Activated CD4-positive, alpha-beta T cell treated with anti-CD3 and anti-CD28 coated beads, Interleukin-2, amount 50 U/mL, for 24 hours (primary cell): ENCODE data around the gene SLC8A3.

ENCODE experiments used
- DNase-seq, 2 donors: peaks; one replicate each; pipeline ENCODE4 v3.0.0-alpha.2; 2020; ENCODE audit warnings: low read depth in 1 of 2, low spot score in 1 of 2

The SLC8A3 gene

DNA sequence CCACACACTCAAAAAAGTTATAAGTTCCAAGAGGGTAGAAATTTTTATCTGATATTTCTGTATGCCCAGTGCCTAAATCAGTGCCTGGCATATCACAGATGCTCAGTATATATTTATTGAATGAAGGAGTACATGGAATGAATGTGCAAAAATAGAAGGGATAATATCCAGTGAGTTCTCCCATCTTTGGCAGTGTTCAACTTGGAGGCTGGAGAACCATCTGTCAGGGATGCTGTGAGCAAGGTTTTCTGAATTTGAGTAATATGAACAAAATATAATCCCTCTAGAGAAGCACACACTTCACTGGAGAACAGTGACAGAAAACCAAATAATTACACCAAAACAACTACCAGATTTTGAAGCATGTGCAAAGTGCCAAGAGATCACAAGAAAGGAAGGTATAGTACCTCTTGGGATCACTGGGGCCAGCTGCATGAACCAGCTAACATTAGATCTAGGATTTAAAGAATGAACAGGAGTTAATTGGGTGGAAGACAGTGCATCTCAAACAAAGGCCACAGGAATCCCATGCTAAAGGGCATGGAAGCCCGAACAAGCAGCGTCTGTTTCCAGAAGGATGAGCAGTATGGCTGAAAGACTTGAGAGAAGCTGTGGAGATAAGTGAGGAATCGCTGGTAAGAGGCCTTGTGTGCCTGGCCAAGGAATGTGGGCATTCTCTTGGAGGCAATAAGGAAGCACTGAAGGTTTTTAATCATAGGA lies 11.5 kb downstream of the SLC8A3 start:
- no peak for DNase-seq

DNA sequence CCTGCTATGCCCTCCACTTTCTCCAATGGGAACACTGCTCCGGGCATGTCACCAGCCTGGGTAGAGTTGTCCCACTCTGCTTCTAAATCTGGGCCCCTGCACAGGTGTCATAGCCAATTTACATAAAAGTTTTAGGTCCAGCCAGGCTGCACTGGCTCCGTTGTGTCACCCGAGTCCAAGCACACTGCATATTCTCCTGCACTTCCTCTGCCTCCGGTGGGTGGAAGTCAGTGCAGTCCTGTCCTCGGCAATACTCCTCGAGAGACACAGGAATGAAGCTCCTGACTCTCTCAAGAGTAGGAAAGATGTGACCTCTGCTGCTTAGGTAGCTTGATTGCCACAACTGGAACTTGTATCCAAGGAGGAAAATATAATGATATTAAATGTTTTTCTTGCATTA lies 15.2 kb downstream of the SLC8A3 start:
- no peak for DNase-seq

DNA sequence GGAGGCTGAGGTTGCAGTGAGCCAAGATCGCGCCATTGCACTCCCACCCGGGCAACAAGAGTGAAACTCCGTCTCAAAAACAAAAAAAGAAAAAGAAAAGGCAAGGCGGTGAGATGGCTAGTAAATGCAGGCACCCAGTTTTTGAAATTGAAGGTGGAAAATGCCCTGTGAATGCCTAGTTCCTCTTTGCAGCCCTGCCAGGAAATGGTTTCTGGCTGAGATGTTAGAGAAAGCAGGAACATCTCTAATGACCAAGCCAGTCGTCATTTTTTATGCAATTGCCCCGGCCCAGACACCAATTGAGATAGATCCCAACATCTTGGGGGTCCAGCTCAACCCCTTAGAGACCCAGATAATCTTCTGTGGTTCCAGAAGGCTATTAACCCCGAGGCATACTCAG lies 17.0 kb downstream of the SLC8A3 start:
- no peak for DNase-seq

DNA sequence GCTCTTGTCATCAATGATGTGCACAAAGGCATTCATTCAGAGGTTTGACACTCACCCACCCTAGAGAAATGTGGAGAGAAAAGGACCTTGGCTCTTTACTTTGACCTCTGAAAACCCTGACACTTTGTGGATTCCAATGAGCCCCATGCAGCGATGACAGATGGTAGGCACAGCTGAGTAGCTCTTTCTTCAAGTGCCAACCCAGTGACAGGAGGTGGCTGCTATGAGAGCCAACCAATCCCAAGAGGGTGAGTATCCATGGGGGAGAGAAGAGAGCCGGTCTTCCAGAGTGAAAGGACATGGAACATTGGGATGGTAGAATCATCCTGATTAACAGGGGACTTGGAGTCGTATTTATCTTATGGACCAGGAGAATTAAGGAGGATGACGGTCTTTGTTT lies 17.8 kb downstream of the SLC8A3 start:
- DNase-seq: no peak

DNA sequence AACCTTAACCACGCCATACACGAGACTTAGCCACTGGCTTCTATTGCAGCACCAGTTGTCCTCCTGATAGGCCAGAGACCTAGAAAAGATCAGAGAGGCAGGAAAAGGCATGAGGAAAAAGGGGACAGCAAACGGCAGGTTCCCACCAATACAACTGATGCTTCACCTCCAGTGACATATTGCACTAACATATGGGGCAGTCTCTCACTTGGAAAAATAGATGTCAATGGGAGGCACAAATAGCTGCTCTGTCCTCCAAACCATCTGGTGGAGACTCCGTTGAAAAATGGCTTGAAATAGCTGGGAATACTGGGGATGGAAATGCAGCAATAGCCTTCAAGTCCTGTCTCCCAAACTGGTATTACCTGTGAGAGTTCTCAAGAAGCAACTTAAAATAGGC lies 20.3 kb downstream of the SLC8A3 start:
- no peak for DNase-seq

DNA sequence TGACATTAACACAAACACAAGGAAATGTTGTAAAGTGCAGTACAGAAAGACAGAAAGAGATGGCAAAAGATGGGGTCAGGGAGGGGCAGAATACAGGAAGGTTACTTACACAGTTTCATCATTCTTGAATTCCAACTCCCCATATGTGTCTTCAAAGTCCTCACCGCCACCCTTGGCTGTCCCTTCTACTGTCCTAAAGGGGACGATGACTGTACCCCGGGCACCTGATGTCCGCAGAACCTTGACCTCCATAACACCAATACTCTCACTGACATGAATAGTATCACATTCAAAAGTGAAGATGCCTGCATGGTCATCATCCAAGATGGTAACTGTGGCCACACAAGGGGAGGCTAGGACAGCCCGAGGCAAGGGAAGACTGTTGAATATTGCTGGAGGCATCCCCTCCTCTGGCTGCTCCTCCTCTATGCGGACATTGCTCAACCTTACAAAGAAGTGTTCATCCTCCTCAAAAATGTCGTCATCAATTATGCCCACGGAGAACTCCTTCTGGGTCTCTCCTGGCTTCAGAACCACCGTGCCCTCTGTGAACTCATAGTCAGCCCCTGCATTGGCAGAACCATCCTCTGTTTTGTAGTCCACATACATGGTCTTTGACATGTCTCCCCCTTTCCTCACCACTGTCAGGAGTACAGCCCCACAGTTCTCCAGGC lies 22.1 kb downstream of the SLC8A3 start:
- DNase-seq: no peak

DNA sequence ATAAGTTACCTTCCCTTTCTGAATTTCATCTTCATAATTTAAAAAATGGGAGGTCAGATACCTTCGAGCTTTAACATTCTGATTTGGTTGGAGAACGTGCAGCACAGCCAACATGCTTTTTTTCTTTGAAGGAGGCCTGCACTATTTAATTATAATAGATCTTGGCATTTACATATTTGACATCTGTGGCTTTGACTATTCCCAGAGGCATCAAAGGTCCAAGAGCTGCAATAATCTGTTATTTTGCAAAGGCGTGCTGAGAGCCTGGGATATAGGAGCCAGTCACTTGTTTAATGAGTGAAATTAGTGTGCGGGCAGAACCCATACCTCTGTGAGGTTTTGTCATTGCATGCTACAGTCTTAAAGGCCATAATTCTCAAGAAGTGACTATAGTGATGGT lies 26.4 kb downstream of the SLC8A3 start:
- DNase-seq: no peak

DNA sequence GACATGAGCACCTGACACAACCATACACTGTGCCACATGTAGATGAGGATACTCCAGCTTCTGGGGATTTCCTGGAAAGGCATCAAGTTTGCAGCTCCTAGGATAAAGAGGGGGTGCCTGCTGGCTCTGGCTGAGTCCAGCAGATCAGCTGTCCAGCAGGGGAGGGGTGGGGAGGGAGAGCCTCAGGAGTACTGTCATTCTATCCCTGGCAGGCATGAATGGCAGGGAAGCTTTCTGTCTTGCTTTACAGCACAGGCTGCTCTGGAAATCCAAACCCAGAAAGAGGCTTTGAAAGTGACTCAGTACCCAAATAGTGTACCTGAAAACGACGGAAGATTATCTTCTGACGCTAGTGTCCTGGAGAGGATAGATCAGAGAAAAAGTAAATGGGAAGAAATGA lies 32.2 kb downstream of the SLC8A3 start:
- no peak for DNase-seq

DNA sequence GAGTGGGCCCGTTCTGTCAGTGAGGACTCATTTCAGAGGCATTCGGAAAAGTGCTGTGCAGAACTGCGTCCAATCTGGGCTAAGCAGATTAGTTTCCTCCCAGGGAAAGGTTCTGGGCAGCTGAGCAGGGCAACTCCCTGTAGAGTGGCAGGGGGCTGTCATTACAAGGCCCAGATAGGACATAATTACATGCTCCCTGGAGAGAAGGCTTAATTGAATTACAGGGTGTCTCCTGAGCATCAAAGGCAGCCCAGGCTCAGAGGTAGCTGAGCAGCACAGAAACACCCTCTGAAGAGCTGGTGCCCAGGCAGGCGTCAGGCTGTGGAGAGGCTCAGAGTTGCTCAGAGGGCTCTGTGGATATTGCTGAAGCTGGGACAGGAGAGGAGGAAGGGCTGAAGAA lies 36.0 kb downstream of the SLC8A3 start:
- DNase-seq: no peak

DNA sequence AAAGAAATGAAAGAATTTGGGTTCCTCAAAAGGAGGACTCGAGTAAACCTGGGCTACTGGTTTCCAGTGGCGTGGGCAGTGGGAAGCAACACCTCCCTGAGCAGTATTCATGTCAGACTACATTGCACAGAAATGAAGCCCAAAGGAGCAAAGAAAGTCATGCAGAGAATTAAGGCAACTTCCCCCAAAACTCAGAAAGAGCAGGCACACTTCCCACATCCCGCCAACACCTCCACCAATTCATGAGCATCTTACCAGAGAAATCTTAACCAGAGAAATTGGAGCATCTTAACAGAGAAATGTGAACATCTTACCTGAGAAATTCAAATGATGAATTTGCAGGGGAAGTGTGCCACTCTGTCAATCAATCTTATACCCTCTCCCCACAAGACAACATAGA lies 36.7 kb downstream of the SLC8A3 start:
- DNase-seq: no peak

DNA sequence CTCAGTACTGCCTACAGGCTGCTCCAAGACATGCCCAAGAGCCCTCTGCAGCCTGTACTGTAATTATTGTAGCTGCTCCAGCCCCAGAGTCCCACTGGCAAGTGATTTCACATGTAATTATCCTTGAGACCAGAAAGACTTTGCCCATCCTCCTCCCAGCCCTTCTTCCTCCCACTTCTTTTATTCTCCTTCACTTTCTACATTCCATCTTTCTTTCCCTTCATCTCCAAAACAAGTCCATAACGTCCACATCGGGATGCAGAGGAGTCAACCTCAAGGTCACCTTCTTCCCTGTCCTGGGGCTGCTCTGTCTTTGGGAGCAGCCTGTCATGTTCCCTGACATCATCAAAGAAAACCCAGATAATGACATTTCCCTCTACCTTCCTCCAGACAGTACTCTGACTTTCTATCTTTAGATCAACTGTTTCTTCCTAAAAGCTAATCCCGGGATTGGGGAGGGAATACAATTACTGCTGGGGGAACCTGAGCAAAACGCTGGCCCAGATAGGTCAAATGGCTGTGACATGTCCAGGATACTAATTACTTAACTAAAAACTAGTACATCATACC lies 39.1 kb downstream of the SLC8A3 start:
- DNase-seq: no peak

DNA sequence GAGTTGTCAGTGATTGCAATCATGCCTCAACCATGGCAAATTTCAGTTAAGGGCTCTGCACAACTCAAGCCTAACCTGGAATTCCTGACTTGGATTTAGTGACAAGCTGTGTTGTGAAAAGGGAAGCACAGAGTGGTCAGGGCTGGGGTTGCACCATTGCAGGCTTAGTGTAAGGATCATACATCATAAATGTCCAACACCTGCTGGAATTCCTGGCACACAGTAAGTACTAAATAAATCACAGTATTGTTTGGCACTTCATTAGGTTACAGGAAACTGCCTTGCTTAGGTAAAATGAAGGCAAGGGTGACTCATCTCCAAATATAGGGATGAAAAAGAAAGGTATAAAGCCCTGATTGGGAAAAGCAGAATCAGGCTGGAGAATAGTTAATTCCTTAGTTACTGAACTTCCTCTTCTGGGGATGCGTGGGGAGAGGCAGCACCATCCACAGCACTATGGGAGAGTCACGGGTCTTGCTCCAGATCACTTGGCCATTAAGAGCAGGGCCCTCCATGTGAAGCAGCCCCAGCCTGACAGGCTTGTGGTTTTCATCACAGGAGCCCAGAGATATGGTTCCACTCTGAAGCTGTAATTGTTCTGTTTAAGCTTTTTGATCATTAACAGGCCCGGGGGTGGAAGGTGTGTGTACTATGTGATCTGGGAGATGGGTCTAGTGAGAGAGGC lies 39.7 kb downstream of the SLC8A3 start:
- no peak for DNase-seq

DNA sequence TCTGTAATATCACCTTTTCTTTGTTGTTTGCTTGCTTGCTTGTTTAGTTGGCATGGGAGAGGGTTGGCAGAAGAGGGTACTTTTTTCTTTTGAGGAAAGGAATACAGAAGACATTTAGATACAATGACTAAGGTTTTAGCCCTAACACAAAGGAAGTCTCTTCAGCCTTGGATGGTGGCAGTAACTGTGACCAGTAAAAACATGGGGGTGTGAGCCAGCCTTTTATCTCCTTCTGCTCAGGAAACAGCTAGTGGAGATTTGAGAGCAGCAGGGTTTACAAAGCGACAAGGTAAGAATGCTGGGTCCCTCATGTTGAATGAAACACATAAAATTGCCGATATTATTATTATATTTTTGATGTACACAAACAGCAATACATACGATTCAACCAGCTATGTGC lies 40.4 kb downstream of the SLC8A3 start:
- DNase-seq: no peak

DNA sequence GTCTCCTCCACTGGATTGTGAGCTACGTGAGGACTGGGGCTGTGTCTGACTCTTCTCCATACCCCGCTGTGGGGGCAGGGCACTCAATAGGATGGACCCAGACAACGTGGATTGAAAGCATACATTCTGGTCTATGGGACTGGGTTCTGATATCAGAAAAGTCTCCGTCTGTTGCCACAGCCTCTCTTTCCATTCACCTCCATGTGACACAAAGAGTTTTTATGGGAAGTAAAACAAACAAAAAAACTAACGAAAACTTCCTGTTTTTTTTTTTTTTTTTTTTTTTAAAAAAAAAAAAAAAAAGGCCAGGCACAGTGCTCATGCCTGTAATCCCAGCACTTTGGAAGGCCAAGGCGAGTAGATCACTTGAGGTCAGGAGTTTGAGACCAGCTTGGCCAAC lies 44.7 kb downstream of the SLC8A3 start:
- no peak for DNase-seq

DNA sequence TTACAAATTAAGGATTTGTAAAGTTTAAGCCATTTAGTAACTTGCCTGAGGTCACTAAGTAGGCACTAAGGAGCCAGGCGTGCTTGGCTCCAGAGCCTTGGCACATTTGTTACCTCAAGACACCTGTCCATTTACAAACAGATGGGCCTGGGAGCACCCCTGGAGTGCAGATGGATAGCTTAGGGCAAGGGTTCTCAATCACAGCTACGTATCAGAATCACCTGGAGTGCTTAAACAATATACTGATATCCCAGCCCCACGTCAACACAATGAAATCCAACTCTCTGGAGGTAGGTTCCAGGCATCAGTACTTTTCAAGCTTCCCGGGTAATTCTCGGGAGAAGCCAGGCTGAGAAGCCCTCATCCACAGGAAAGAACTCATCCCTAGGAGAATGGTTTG lies 45.4 kb downstream of the SLC8A3 start:
- DNase-seq: no peak

DNA sequence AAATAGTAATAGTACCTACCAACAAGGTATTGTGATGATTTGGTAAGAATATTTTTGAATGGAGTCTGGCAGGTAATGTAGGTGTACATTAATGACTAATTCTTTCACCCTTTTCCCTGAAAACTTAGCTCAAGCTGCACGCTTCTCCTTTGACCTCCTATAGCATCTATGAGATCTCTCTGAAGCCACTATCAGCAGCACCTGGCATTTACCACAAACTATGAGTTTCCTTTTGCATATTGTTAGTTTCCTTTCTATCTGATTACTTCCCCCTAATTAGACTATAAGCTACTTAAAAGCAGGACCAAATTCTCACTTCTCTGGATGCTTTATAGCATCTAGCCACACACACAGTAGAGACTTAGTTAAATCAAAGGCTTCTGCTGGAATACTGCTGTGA lies 48.1 kb downstream of the SLC8A3 start:
- DNase-seq: no peak

DNA sequence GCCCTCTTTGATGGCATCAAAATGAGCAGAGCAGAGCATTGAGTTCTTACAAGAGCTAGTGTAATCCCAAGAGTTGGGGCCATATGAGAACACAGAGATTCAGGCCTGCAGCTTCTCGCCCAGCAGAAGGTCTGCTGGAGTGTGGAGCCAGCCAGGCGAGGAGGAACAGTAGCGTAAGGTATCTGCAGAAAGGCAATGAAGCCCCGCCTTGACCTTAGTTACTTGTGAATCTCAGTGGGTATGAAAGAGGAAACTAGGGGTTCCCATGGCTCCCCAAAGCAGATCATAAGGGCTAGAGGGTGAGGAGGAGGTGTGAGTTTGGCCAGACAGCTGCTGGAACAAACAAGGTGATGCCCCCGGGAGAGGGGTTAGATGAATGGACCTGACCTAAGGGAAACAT lies 49.4 kb downstream of the SLC8A3 start:
- no peak for DNase-seq

DNA sequence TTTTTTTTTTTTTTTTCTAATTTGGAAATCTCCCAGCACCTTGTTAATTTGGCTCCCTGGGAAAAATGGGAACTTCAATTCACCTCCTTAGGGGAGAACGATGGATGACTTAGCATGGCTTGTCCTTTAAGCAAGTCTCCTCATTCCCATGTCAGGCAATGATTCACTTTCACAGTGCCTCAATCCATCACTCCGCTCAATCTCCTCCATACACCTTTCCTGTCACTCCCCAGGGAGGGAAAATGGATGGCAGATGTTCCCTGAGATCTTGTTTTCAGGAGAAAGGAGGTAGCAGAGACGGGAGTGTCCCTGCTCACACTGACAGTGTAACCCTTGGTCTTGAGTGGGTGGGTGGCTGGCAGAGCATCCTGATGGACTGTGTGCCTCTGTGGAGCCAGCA lies 51.0 kb downstream of the SLC8A3 start:
- DNase-seq: no peak

DNA sequence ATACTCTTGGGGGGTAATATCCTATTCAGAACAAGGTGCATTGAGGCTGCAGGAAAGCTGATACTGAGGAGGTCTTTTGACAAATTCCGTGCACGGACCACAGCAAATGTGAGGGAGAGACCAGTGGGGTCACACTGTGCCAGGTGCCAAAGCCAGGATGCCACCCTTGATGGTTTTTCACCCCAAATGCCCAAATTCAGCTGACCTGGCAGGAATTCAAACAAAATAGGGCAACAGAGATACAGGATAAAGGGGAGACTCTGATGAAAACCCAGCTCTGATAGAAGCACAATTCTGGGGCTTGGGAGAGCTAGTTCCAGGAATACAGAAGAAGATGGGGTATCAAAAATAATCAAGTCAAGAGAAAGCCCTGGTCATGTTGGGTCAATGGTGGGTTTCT lies 55.3 kb downstream of the SLC8A3 start:
- DNase-seq: no peak

DNA sequence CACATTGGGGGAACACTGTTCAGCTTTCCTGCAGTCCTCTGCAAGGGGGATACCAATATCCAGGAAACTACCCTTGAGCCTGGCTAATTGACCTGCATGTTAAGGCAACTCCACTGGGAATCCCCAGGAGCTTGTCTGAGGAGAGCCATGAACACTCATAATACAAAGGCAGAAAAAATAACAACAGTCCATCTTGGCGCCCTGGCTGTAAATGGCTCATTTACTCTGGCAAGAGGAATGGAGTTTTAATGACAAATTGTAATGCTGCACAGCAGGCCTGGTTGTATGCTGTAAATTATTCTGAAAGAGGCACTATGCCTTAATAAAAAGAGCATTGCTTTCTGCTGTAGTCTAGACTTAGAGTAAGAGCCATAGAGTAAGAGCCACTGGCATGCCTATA lies 58.3 kb downstream of the SLC8A3 start:
- no peak for DNase-seq

DNA sequence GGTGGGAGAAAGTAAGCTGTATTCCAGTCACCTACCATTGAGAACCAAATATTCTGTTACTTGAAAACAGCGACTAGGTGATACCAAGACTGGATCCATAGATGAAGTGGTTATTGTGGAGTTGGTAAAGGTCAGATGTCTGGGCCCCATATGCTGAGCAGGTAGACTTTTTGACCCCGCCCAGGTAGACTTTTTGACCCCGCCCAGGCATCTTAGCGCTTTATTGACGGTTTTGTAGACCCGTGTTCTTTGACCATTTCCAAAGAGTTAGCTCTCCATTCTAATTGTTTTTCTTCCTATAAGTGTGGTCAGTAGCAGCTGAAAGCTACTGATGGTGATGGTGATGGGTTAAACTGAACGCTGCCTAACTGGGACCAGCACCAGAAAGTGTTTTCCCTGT lies 61.6 kb downstream of the SLC8A3 start:
- no peak for DNase-seq

DNA sequence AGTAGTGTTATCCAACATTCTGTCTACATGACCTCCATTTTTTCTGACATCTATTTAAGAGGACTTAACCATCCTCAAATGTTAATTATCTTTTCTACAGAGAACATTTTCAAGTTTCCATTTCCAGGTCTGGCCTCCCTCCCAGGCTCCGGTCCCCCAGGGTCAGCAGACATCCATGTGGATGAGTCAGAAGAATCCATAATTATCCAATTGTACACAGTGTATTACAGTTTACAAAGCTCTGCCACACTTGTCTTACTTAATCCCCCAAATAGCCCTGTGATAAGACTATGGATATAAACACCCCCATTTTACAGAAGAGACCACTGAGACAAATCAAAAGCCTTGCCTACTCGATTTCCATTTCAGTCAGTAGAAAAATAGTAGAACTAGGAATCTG lies 65.0 kb downstream of the SLC8A3 start:
- DNase-seq: no peak
